ENCODE results near the gene CADM2. TPM values are rescaled to one million over a fixed set of nuclear protein-coding genes. Genes with fewer than 3 reads are reported as not detected.

The CADM2 gene
- total and polyA plus RNA-seq, 2 donors (not counting 3 experiments of a cell fraction or from before 2014, with no cell fraction given), result not detected

DNA sequence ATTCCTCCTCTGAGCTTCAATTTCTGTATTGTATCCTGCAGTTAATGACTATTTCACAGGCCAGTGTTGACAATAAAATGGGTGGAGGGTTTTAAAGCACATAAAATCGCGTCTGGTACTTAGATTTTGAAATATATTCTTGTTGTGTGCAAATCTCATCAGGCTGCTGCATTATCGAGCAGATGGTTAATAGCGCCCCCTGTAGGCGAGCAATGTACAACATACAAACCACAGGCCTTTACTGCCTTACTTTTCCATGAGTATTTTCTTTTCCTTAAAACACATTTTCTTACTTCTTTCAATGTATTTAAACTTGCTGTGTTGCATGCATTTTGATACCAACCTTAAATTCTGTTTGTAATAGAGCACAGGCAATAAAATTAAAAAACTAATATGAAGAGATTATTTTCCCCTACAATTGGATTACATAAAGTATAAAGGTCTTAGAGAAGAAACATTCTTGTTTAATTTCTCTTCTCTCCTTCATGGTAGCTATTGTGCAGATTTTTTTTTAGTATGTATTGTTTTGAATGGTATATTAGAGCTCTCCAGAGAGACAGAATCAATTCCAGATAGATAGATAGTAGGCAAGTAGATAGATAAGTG lies 608.4 kb downstream of the CADM2 start:
- no peaks in the 10 kb centered on the region for H3K9me3 ChIP-seq (replicated peaks; ENCODE audit: control insufficient read depth, insufficient read depth, low read length)
- DNase-seq (ENCODE audit: low read depth, low spot score) (peak; percentile 29), FAIRE-seq (no peak)
- ChIA-PET POLR2A (no interaction called here), CTCF (no interaction called here)
- H3K4me3 ChIP-seq (replicated peaks in 1 of 3; ENCODE audit: insufficient read depth in 1 of 3, low read depth in 1 of 3, low read length in 3 of 3), result no peak overlapping the region
- no TSS peak for BruUV-seq (replicated peaks)
- no peaks in the 10 kb centered on the region for H3K36me3 ChIP-seq (ENCODE audit: control insufficient read depth in 2 of 2, extremely low read depth in 1 of 2, insufficient read depth in 2 of 2, low read length in 2 of 2)
- H3K4me2 ChIP-seq (ENCODE audit: insufficient read depth, low read length), result no peak overlapping the region
- no peaks in the 10 kb centered on the region for H3K27me3 ChIP-seq (ENCODE audit: control insufficient read depth in 2 of 2, insufficient read depth in 2 of 2, low read length in 2 of 2)
- dilution Hi-C loops (cut with MboI; ENCODE audit: extremely low pct_ligation_motif_present, low sequenced_read_pairs), result no loop called here
- intact Hi-C loops (cut with micrococcal nuclease), result no loop called here
- no peaks in the 10 kb centered on the region for H3K4me1 ChIP-seq (ENCODE audit: control insufficient read depth, extremely low read depth, insufficient read depth, low read length)
- no peaks in the 10 kb centered on the region for H4K20me1 ChIP-seq (replicated peaks; ENCODE audit: control insufficient read depth, extremely low read depth, insufficient read depth, low read length)
- no peaks in the 10 kb centered on the region for H3K79me2 ChIP-seq (ENCODE audit: control insufficient read depth, insufficient read depth, low read length)
- H2AFZ ChIP-seq (ENCODE audit: low read depth, low read length), result no peak overlapping the region
- H3K9ac ChIP-seq (replicated peaks; ENCODE audit: extremely low read depth, insufficient read depth, low read length), result no peak overlapping the region
- TF ChIP-seq GATA2 (IDR thresholded peaks at IDR 0.05; ENCODE audit: insufficient read depth, insufficient read length, low read depth, low read length), result no peak
- TF ChIP-seq, protein P1, sequence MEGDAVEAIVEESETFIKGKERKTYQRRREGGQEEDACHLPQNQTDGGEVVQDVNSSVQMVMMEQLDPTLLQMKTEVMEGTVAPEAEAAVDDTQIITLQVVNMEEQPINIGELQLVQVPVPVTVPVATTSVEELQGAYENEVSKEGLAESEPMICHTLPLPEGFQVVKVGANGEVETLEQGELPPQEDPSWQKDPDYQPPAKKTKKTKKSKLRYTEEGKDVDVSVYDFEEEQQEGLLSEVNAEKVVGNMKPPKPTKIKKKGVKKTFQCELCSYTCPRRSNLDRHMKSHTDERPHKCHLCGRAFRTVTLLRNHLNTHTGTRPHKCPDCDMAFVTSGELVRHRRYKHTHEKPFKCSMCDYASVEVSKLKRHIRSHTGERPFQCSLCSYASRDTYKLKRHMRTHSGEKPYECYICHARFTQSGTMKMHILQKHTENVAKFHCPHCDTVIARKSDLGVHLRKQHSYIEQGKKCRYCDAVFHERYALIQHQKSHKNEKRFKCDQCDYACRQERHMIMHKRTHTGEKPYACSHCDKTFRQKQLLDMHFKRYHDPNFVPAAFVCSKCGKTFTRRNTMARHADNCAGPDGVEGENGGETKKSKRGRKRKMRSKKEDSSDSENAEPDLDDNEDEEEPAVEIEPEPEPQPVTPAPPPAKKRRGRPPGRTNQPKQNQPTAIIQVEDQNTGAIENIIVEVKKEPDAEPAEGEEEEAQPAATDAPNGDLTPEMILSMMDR (IDR thresholded peaks at IDR 0.05; ENCODE audit: extremely low read depth in 1 of 2, insufficient read depth in 1 of 2, low read depth in 1 of 2, low read length in 2 of 2), result peak; percentile 41 to 54
- no peaks in the 10 kb centered on the region for H3K9me1 ChIP-seq (replicated peaks; ENCODE audit: control insufficient read depth, extremely low read depth, insufficient read depth, low read length)
- H3K27ac ChIP-seq (ENCODE audit: insufficient read depth, low read depth, low read length), result no peak overlapping the region

DNA sequence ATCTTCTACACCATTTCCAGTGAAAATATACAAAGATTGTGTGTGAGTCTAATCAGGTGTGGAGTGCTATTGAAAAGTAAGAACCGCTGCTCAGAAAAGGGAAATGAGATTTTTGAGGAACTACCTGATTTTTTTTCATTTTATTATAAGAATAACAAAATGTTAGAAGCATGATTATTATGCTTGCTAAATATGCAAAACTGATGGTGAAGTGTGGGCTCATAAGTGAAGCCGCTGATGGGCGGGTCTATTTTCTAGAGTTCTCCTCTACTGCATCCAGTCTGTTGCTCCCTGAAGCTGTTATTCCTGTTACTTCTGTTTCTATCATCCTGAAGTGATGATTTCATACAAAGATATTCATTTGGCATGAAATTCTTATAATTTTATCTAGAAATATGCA lies 612.0 kb downstream of the CADM2 start:
- no peak overlapping the region for H3K27ac ChIP-seq (ENCODE audit: insufficient read depth, low read depth, low read length)
- H2AFZ ChIP-seq (ENCODE audit: low read depth, low read length), result no peak overlapping the region
- DNase-seq (ENCODE audit: low read depth, low spot score) (no peak), FAIRE-seq (no peak)
- no peaks in the 10 kb centered on the region for H3K27me3 ChIP-seq (ENCODE audit: control insufficient read depth in 2 of 2, insufficient read depth in 2 of 2, low read length in 2 of 2)
- dilution Hi-C loops (cut with MboI; ENCODE audit: extremely low pct_ligation_motif_present, low sequenced_read_pairs), result no loop called here
- no peaks in the 10 kb centered on the region for H3K4me1 ChIP-seq (ENCODE audit: control insufficient read depth, extremely low read depth, insufficient read depth, low read length)
- intact Hi-C loops (cut with micrococcal nuclease), result no loop called here
- H4K20me1 ChIP-seq (replicated peaks; ENCODE audit: control insufficient read depth, extremely low read depth, insufficient read depth, low read length), result no peaks in the 10 kb centered on the region
- no peak for TF ChIP-seq EZH2 (IDR thresholded peaks at IDR 0.05; ENCODE audit: borderline replicate concordance, low read depth, low read length, severe bottlenecking)
- TF ChIP-seq JUN (IDR thresholded peaks at IDR 0.05; ENCODE audit: borderline replicate concordance, insufficient read depth, insufficient read length, low read depth), result no peak
- no peak for TF ChIP-seq GATA2 (IDR thresholded peaks at IDR 0.05; ENCODE audit: insufficient read depth, insufficient read length, low read depth, low read length)
- TF ChIP-seq, protein P1 (IDR thresholded peaks at IDR 0.05; ENCODE audit: extremely low read depth in 1 of 2, insufficient read depth in 1 of 2, low read depth in 1 of 2, low read length in 2 of 2), result no peak
- TF ChIP-seq POLR2A (IDR thresholded peaks at IDR 0.05; ENCODE audit: low read depth, low read length), result no peak
- TF ChIP-seq, protein P2, sequence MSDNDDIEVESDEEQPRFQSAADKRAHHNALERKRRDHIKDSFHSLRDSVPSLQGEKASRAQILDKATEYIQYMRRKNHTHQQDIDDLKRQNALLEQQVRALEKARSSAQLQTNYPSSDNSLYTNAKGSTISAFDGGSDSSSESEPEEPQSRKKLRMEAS (IDR thresholded peaks at IDR 0.05; ENCODE audit: insufficient read depth, insufficient read length), result no peak
- TF ChIP-seq POLR2AphosphoS5 (IDR thresholded peaks at IDR 0.05; ENCODE audit: insufficient read depth, low read depth, low read length), result no peak
- TF ChIP-seq FOS (IDR thresholded peaks at IDR 0.05; ENCODE audit: borderline replicate concordance, insufficient read depth, low read length), result no peak
- no peak for TF ChIP-seq MYC (IDR thresholded peaks at IDR 0.05; ENCODE audit: low read depth, low read length)
- POLR2A ChIA-PET, result no interaction called here
- CTCF ChIA-PET, result interaction anchor here (0.8 kb wide), 1 partner anchor 11 kb away, joined by 4 read pairs; no protein-coding TSS in a partner anchor
- no peak overlapping the region for H3K4me3 ChIP-seq (replicated peaks in 1 of 3; ENCODE audit: insufficient read depth in 1 of 3, low read depth in 1 of 3, low read length in 3 of 3)
- H3K79me2 ChIP-seq (ENCODE audit: control insufficient read depth, insufficient read depth, low read length), result no peaks in the 10 kb centered on the region
- no peak overlapping the region for H3K9ac ChIP-seq (replicated peaks; ENCODE audit: extremely low read depth, insufficient read depth, low read length)
- H3K9me1 ChIP-seq (replicated peaks; ENCODE audit: control insufficient read depth, extremely low read depth, insufficient read depth, low read length), result no peaks in the 10 kb centered on the region
- no TSS peak for BruUV-seq (replicated peaks)
- H3K36me3 ChIP-seq (ENCODE audit: control insufficient read depth in 2 of 2, extremely low read depth in 1 of 2, insufficient read depth in 2 of 2, low read length in 2 of 2), result no peaks in the 10 kb centered on the region
- no peak overlapping the region for H3K4me2 ChIP-seq (ENCODE audit: insufficient read depth, low read length)
- H3K9me3 ChIP-seq (replicated peaks; ENCODE audit: control insufficient read depth, insufficient read depth, low read length), result no peaks in the 10 kb centered on the region
